Calu3 (cell line): ENCODE results near the gene C14orf119. TPM values are rescaled to one million over a fixed set of nuclear protein-coding genes. Genes with fewer than 3 reads are reported as not detected.

Experiments used
- BruUV-seq: library from RNA; stranded (reverse); fragments of 400-500 nt; replicated peaks from 2 replicates; lab custom pipeline; 2021; lab: Mats Ljungman, UMichigan
- CTCF ChIA-PET: fragments of 300-600 bp; sonication (Branson Sonifier 250); formaldehyde crosslinking; loops from one replicate; lab custom pipeline; 2022; ENCODE audit warnings: antibody characterized with exemption; lab: Charles Lee
- DNase-seq: peaks from one replicate; pipeline ENCODE4 v3.0.0; 2022
- H3K27ac Mint-ChIP-seq: one replicate; pipeline ENCODE4 v1.8.0; 2022; ENCODE audit warnings: mixed read lengths; ENCODE audit not compliant: unreplicated experiment
- H3K27me3 Mint-ChIP-seq: one replicate; pipeline ENCODE4 v1.8.0; 2022; ENCODE audit warnings: mixed read lengths; ENCODE audit not compliant: unreplicated experiment
- H3K36me3 Mint-ChIP-seq: one replicate; pipeline ENCODE4 v1.8.0; 2022; ENCODE audit warnings: mild to moderate bottlenecking, moderate library complexity, mixed read lengths; ENCODE audit not compliant: insufficient read depth, unreplicated experiment
- H3K4me1 Mint-ChIP-seq: one replicate; pipeline ENCODE4 v1.8.0; 2022; ENCODE audit warnings: mild to moderate bottlenecking, low read depth, mixed read lengths; ENCODE audit not compliant: unreplicated experiment
- H3K4me3 Mint-ChIP-seq: one replicate; pipeline ENCODE4 v1.8.0; 2022; ENCODE audit warnings: mild to moderate bottlenecking, low read depth, moderate library complexity, mixed read lengths; ENCODE audit not compliant: unreplicated experiment
- H3K9me3 Mint-ChIP-seq: one replicate; pipeline ENCODE4 v1.8.0; 2022; ENCODE audit warnings: low read depth, mixed read lengths; ENCODE audit not compliant: unreplicated experiment
- CTCF ChIP-seq: fragments of 200-600 bp; IDR thresholded peaks from one replicate; pipeline ENCODE4 v1.8.0; 2022; ENCODE audit warnings: antibody characterized with exemption; ENCODE audit not compliant: unreplicated experiment
- intact Hi-C: fragments of 100-400 bp; cut with micrococcal nuclease; formaldehyde crosslinking; loops from one replicate; pipeline ENCODE4 v1.10.0; 2022; ENCODE audit not compliant: unreplicated experiment
- total RNA-seq: library from RNA; stranded (reverse); gene quantifications from 2 replicates; pipeline ENCODE4 v1.2.3, GENCODE V29; 2022

Gene C14orf119
- total RNA-seq, 1 experiment from 2014 or later = 47.3 TPM

GRCh38 chr14:23053426-23053825 lies 41.9 kb upstream of the C14orf119 start:
- peaks cover 22% of the 10 kb centered on the region for H3K36me3 Mint-ChIP-seq
- DNase-seq = no peak
- BruUV-seq = no TSS peak
- peaks cover 20% of the 10 kb centered on the region for H3K4me1 Mint-ChIP-seq
- no peak overlapping the region for H3K4me3 Mint-ChIP-seq
- no peak overlapping the region for H3K27ac Mint-ChIP-seq
- intact Hi-C loops = no loop called here
- no peaks in the 10 kb centered on the region for H3K27me3 Mint-ChIP-seq
- no peaks in the 10 kb centered on the region for H3K9me3 Mint-ChIP-seq
- TF ChIP-seq CTCF = no peak
- CTCF ChIA-PET = no interaction called here

DNA sequence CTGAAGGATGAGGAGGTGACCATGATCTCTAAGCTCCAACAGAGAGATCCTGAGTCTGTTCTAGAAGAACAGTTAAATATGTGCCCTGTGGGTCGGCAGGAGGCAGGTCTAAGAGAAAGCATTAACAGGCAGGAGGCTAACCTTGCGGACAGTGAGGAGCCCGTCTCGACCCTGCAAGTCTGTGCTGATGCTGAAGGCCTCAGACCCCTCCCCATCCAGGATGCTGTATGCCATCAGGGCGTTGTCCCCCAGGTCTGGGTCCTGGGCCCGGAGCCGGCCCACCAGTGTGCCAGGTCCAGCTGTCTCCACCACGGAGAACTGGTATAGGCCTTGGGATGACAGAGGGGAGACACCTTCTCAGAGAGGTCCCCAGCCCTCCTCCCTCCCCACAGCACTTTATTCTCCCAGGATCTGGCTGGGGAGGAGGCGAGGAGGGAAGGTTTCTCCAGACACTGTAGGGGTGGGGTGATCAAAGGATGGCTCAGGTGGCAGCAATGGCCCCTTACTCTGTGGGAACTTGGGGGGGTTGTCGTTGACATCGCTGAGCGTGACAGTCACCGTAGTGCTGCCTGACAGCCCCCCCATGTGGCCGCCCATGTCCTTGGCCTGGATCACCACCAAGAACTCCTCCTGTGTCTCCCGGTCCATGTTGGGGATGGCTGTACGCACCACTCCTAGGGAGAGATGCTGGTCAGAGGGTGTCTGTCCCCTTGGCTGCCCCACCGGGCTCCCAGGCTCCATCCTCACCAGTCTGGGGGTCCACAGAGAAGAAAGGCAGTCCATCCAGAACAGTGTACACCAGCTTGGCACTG lies 41.1 kb upstream of the C14orf119 start:
- no TSS peak for BruUV-seq
- Mint-ChIP-seq H3K36me3 (peaks cover 26% of the 10 kb centered on the region), H3K4me3 (no peak overlapping the region), H3K27ac (no peak overlapping the region), H3K9me3 (no peaks in the 10 kb centered on the region), H3K27me3 (no peaks in the 10 kb centered on the region), H3K4me1 (peaks cover 23% of the 10 kb centered on the region)
- no peak for DNase-seq
- intact Hi-C loops = no loop called here
- CTCF ChIA-PET = interaction anchor here (3.3 kb wide), 1 partner anchor 68 kb away, joined by 10 read pairs; no protein-coding TSS in a partner anchor
- no peak for TF ChIP-seq CTCF

- BruUV-seq = no TSS peak
- Mint-ChIP-seq H3K36me3 (peaks cover 29% of the 10 kb centered on the region), H3K4me1 (peaks cover 23% of the 10 kb centered on the region), H3K27me3 (no peaks in the 10 kb centered on the region), H3K27ac (no peak overlapping the region), H3K9me3 (no peaks in the 10 kb centered on the region), H3K4me3 (no peak overlapping the region)
- CTCF ChIA-PET = interaction anchor here (0.6 to 3.3 kb wide), 4 partner anchors 14 to 119 kb away, joined by 3 to 10 read pairs (median 4); no protein-coding TSS in a partner anchor
- no peak for TF ChIP-seq CTCF
- intact Hi-C loops = no loop called here
- no peak for DNase-seq
Observed at GRCh38 chr14:23055147-23055550, 40.2 kb upstream of the C14orf119 start.

DNA sequence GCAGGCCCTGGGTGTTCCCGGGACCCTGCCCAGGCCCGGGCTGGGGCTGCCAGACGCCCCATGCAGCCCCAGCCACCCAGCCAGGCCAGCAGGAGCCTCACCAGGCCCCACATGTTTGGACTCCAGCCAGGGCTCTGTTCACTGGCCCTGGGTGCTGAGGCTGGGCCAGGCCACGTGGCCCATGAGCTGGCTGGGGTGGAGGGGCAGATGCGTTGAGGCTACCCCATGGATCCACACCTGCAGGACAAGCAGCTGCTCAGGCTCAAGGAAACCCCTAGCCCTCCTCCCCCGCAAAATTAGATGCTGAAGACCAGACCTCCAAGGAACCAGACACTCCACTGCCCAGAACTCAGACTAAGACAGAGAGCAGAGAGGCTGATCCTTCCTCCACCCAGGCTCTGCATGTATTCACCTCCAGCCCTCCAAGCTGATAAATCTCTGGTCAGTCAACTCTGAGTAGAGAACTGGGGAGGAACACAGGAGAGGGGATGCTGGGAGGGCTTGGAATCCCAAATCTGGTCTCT lies 39.6 kb upstream of the C14orf119 start:
- no peak for DNase-seq
- BruUV-seq = no TSS peak
- peak overlapping the region; percentile 81 for H3K27ac Mint-ChIP-seq
- no peak for TF ChIP-seq CTCF
- intact Hi-C loops = loop anchor here (2.0 kb wide), 1 partner anchor 69 kb away; no protein-coding TSS in a partner anchor
- no peaks in the 10 kb centered on the region for H3K9me3 Mint-ChIP-seq
- H3K4me3 Mint-ChIP-seq = peak overlapping the region; percentile 69
- CTCF ChIA-PET = interaction anchor here (0.5 to 3.3 kb wide), 5 partner anchors 13 to 79 kb away, joined by 3 to 10 read pairs (median 5); no protein-coding TSS in a partner anchor
- H3K27me3 Mint-ChIP-seq = no peaks in the 10 kb centered on the region
- peaks cover 23% of the 10 kb centered on the region for H3K4me1 Mint-ChIP-seq
- H3K36me3 Mint-ChIP-seq = peaks cover 32% of the 10 kb centered on the region
